GM12891 (cell line): ENCODE data around the gene PKD1L1.

Experiments used
- POLR2A ChIP-seq: IDR thresholded peaks from 2 replicates; pipeline ENCODE4 v1.6.1; 2011; ENCODE audit warnings: low read depth, low read length, control low read depth
- POLR2AphosphoS5 ChIP-seq: IDR thresholded peaks from 2 replicates; pipeline ENCODE4 v1.6.1; 2011; ENCODE audit warnings: low read depth, low read length, control low read depth
- POU2F2 ChIP-seq: IDR thresholded peaks from 2 replicates; pipeline ENCODE4 v1.6.1; 2011; ENCODE audit warnings: low read depth, mild to moderate bottlenecking, control low read depth, low read length, moderate library complexity

- no peak for TF ChIP-seq POLR2AphosphoS5
- TF ChIP-seq POU2F2 = no peak
- TF ChIP-seq POLR2A = no peak
These were observed 914 bp downstream of the PKD1L1 start for GRCh38 chr7:47947355-47947749.
